Sigmoid colon (tissue), 3 donors: ENCODE results near the gene CTIF.

ENCODE experiments used
- POLR2A ChIP-seq, 2 donors: fragments of 450-650 bp; IDR thresholded peaks; one replicate each; pipeline ENCODE4 v1.6.1; 2016; ENCODE audit warnings: antibody characterized with exemption in 2 of 2, mild to moderate bottlenecking in 2 of 2, moderate library complexity in 2 of 2
- TF ChIP-seq, protein P1 (sequence below), 4 experiments: fragments of 450-650 bp in 3 of 4; fragments of 200-600 bp in 1 of 4; IDR thresholded peaks; one replicate each; pipeline ENCODE4 v1.5.1; 2016 to 2019; ENCODE audit warnings: antibody characterized with exemption in 4 of 4, mild to moderate bottlenecking in 3 of 4, moderate library complexity in 2 of 4

- TF ChIP-seq, protein P1, sequence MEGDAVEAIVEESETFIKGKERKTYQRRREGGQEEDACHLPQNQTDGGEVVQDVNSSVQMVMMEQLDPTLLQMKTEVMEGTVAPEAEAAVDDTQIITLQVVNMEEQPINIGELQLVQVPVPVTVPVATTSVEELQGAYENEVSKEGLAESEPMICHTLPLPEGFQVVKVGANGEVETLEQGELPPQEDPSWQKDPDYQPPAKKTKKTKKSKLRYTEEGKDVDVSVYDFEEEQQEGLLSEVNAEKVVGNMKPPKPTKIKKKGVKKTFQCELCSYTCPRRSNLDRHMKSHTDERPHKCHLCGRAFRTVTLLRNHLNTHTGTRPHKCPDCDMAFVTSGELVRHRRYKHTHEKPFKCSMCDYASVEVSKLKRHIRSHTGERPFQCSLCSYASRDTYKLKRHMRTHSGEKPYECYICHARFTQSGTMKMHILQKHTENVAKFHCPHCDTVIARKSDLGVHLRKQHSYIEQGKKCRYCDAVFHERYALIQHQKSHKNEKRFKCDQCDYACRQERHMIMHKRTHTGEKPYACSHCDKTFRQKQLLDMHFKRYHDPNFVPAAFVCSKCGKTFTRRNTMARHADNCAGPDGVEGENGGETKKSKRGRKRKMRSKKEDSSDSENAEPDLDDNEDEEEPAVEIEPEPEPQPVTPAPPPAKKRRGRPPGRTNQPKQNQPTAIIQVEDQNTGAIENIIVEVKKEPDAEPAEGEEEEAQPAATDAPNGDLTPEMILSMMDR (IDR thresholded peaks at IDR 0.05), result no peak
- TF ChIP-seq POLR2A (IDR thresholded peaks at IDR 0.05), result no peak
These were observed 318.3 kb downstream of the CTIF start for GRCh38 chr18:48857023-48857694.
